ENCODE measurements around the gene POGZ.
"Not testable (repeated sequence)": the region's sequence is repeated elsewhere in the genome, so short reads cannot be mapped to it uniquely, and the experiment has no call there.

POGZ gene

GRCh38 chr1:151411884-151412283 lies 47.4 kb downstream of the POGZ start:
- no peak for DNase-seq

- DNase-seq = no peak
These were observed 50.4 kb downstream of the POGZ start for GRCh38 chr1:151408891-151409290.

GRCh38 chr1:151407304-151407703 lies 52.0 kb downstream of the POGZ start:
- DNase-seq = no peak

GRCh38 chr1:151406176-151406575 lies 53.1 kb downstream of the POGZ start:
- DNase-seq = no peak

GRCh38 chr1:151405187-151405951 lies 53.9 kb downstream of the POGZ start:
- no peak for DNase-seq

- no peak for DNase-seq
These were observed 55.7 kb downstream of the POGZ start for GRCh38 chr1:151403612-151404011.

- no peak for DNase-seq
These were observed 56.5 kb downstream of the POGZ start for GRCh38 chr1:151402764-151403163.

- DNase-seq = no peak
These were observed 57.4 kb downstream of the POGZ start for GRCh38 chr1:151401860-151402259.

GRCh38 chr1:151401125-151401788 lies 58.0 kb downstream of the POGZ start:
- DNase-seq = no peak

GRCh38 chr1:151399324-151400171 lies 59.7 kb downstream of the POGZ start, which contains the start of gene PSMB4:
PSMB4 (plus strand) TSS chr1:151399573; CDS start chr1:151399588, 15 bp downstream.
- peak; percentile 97 for DNase-seq

GRCh38 chr1:151396265-151396664 lies 63.0 kb downstream of the POGZ start:
- not testable (repeated sequence) for DNase-seq

- DNase-seq = no peak
These were observed 65.7 kb downstream of the POGZ start for GRCh38 chr1:151393583-151393982.

GRCh38 chr1:151391079-151391563 lies 68.2 kb downstream of the POGZ start:
- no peak for DNase-seq

- DNase-seq = not testable (repeated sequence)
These were observed 68.8 kb downstream of the POGZ start for GRCh38 chr1:151390221-151391078.

- DNase-seq = no peak
These were observed 73.3 kb downstream of the POGZ start for GRCh38 chr1:151386002-151386401.

GRCh38 chr1:151384584-151384983 lies 74.7 kb downstream of the POGZ start:
- no peak for DNase-seq

- DNase-seq = no peak
These were observed 82.0 kb downstream of the POGZ start for GRCh38 chr1:151377150-151377884.

GRCh38 chr1:151373196-151373595 lies 86.1 kb downstream of the POGZ start:
- DNase-seq = no peak

GRCh38 chr1:151372058-151372934 lies 87.0 kb downstream of the POGZ start, which contains the start of gene SELENBP1:
SELENBP1 (minus strand) TSS chr1:151372705; CDS start chr1:151372641, 64 bp downstream.
- peak; percentile 76 for DNase-seq

GRCh38 chr1:151371370-151372057 lies 87.8 kb downstream of the POGZ start:
- peak; percentile 52 for DNase-seq
